ENCODE results near the gene KIF1C.
"Not testable (repeated sequence)": the region's sequence is repeated elsewhere in the genome, so short reads cannot be mapped to it uniquely, and the experiment has no call there.

The KIF1C gene

DNA sequence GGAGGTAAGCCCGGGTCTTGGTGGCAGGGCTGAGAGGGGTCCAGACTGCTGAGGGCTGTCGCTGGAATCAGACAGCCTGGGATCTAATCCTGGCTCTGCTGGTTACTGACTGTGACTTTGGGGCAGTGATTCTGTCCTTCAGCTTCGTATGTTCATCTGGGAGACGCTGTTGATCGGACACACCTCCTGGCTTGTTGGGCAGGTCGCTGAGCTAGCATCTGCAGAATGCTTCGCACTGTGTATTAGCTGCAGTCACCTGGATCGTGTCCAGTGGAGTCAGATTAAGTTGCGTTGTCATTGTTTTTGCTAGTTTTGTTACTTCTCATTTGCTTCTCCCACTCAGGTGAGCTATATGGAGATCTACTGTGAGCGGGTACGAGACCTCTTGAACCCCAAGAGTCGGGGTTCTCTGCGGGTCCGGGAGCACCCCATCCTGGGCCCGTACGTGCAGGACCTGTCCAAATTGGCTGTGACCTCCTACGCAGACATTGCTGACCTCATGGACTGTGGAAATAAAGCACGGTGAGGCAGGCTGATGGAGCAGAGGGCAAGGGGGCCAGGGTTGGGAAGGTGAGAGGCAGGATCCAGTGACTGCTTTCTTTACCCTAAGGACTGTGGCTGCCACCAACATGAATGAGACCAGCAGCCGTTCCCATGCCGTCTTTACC lies 4.5 kb downstream of the KIF1C start:
- no peak for DNase-seq

DNA sequence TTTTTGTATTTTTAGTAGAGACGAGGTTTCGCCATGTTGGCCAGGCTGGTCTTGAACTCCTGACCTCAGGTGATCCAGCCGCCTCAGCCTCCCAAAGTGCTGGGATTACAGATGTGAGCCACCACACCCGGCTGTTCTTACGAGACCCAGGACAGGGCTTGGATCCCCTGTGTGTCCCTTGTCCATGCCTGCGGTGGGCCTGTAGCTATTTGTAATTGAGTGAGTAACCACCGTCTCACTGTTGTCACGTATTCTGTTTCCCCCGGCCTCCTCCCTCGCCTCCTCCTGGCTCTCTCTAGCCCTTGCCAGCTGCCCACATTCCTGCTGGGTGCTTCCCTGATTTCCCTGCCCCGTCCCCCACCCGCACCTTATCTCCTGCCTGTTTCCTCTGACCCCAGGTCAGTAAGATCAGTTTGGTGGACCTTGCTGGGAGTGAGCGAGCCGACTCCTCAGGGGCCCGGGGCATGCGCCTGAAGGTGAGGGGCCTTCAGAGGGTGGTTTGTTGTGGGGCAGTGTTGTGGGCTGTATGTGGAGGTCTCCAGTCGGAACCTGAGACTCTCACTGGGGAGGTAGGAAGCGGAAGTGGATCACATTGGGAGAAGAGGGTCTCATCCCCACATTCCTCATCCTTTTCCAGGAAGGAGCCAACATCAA lies 5.6 kb downstream of the KIF1C start:
- no peak for DNase-seq

DNA sequence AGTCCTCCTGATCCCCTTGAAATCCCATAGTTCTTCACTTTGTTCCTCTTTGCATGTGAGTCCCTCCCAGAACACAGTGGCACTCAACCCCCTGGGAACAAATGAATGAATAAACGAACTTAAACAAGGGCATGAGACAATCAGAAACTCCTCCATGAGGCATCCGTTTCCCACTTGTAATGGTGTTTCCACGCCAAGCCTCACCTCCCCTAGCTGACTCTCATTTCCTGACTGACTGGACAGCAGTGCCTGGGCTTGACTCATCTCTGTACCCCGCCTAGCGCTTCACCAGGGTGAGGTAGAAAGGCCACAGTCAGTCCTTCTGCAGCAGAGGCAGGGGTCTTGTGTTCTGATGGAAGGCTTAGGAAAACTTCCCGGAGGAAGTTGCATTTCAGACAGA lies 14.2 kb downstream of the KIF1C start:
- no peak for DNase-seq

DNA sequence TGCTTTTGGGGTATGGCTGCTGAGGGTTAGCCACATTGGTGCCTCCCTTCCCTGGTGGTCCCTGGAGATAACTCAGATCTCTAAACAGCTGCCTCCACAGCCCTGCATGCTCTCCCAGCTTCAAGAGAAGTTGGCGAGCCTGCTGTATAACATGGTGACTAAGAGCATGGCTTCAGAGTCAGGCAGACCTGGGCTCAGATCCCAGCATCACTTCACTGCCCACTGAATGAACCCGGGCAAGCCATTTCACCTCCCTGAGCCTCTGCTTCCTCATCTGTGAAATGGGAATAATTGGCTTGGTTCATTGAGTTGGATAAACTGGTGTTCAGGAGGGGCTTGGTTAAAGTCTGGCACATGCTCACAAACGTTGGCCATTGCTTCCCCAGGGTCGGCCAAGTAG lies 16.6 kb downstream of the KIF1C start:
- no peak for DNase-seq

DNA sequence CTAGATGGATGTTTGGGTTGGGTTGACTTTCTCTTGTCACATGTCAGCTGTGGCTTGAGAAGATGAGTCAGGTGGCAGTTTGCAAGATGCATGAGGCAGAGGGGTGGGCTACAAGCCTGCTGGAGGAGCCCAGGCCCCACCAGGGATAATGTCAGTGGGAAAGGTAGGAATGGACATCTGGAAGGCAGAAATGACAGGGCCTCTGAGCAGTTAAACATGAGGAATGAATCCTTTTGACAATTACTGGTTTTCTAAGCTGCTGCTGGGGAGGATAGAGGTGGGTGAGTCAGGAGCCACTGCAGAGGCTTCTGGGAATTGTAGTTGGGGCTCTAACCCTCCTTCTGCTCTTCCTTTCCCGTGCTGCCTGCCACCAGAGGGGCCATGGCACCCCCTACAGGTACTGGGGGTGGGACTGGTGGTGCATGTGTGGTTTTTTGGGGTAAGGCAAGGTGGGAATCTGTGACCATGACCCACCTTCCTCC lies 21.8 kb downstream of the KIF1C start:
- no peak for DNase-seq

DNA sequence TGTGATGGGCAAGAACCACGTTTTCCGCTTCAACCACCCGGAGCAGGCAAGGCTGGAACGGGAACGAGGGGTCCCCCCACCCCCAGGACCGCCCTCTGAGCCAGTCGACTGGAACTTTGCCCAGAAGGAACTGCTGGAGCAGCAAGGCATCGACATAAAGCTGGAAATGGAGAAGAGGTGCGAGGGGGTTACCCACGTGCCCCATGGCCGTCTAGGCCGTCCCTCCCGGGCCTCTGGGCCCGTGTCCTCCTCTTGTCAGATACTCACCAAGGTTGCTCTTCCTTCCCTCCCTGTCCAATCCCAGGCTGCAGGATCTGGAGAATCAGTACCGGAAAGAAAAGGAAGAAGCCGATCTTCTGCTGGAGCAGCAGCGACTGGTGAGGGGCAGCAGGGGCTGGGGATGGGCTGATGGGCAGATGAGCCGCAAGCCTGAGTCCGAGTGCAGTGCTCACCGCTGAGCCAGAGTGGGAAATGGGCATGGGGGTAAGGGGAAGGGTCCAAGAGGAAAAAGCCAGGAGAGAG lies 22.8 kb downstream of the KIF1C start:
- no peak for DNase-seq

DNA sequence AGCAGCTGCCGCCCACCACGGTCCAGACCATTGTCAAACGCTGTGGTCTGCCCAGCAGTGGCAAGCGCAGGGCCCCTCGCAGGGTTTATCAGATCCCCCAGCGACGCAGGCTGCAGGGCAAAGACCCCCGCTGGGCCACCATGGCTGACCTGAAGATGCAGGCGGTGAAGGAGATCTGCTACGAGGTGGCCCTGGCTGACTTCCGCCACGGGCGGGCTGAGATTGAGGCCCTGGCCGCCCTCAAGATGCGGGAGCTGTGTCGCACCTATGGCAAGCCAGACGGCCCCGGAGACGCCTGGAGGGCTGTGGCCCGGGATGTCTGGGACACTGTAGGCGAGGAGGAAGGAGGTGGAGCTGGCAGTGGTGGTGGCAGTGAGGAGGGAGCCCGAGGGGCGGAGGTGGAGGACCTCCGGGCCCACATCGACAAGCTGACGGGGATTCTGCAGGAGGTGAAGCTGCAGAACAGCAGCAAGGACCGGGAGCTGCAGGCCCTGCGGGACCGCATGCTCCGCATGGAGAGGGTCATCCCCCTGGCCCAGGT lies 24.5 kb downstream of the KIF1C start:
- DNase-seq = no peak

DNA sequence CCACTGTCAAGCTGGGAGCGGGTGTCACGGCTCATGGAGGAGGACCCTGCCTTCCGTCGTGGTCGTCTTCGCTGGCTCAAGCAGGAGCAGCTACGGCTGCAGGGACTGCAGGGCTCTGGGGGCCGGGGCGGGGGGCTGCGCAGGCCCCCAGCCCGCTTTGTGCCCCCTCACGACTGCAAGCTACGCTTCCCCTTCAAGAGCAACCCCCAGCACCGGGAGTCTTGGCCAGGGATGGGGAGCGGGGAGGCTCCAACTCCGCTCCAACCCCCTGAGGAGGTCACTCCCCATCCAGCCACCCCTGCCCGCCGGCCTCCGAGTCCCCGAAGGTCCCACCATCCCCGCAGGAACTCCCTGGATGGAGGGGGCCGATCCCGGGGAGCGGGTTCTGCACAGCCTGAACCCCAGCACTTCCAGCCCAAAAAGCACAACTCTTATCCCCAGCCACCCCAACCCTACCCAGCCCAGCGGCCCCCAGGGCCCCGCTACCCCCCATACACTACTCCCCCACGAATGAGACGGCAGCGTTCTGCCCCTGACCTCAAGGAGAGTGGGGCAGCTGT lies 25.9 kb downstream of the KIF1C start:
- no peak for DNase-seq

DNA sequence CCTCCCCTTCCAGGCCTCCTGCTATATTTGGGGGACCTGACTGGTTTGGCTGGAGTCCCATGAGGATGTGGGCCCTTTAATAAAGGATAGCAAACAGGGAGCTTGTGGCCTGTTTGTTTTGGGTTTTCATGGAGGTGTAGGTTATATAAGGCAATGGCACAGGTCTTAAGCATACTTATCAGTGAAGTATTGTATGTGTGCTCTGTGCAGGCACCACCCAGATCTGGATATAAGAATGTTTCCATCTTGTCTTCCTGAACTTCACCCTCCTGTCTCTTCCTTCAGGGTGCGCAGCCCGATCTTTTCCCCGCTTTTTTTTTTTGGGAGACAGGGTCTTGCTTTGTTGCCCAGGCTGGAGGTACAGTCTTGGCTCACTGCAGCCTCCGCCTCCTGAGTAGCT lies 26.9 kb downstream of the KIF1C start:
- no peak for DNase-seq

DNA sequence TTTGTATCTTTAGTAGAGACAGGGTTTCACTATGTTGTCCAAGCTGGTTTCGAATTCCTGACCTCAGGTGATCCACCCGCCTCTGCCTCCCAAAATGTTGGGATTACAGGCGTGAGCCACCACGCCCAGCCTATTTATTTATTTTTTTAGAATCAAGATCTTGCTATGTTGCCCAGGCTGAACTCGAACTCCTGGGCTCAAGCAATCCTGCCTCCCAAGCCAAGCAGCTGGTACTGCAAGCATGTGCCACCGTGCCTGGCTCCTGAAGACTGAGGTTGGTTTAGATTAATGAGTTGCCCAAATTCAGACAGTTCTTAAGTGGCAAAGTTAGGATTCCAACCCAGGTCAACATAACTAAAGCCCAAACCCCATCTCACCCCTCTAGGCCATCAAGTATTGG lies 29.5 kb downstream of the KIF1C start:
- no peak for DNase-seq

DNA sequence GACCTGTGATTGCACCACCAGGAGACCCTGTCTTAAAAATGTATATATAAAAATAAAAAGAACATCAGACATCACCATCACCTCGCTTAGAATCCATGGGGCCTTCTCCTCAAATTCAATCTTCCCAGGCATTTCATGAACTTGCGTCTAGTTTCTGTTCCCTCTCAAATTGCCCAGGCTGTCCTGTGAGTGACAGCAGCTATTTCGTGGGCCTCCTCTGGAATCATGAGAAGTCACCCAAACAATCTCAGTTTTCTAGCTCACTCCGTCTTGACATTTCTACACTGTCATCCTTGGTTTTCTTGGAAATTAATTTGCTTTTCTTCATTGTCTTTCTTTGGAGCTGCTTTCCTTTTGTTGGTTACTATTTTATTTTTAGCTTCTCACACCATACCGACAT lies 30.2 kb downstream of the KIF1C start:
- no peak for DNase-seq

DNA sequence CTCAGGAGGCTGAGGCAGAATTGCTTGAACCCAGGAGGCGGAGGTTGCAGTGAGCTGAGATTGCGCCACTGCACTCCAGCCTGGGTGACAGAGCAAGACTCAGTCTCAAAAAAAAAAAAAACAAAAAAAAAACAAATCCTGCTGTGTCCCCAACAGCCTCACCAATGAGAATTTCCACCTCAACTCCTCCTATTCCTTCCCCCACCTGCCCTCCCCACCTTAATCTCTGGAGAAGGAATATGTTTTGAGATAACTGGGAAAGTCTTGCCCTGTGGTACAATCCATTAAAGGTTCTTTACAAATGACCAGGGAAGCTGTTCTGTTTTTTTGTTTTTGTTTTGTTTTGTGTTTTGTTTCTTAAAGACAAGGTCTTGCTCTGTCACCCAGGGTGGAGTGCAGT lies 32.4 kb downstream of the KIF1C start:
- DNase-seq = not testable (repeated sequence)

DNA sequence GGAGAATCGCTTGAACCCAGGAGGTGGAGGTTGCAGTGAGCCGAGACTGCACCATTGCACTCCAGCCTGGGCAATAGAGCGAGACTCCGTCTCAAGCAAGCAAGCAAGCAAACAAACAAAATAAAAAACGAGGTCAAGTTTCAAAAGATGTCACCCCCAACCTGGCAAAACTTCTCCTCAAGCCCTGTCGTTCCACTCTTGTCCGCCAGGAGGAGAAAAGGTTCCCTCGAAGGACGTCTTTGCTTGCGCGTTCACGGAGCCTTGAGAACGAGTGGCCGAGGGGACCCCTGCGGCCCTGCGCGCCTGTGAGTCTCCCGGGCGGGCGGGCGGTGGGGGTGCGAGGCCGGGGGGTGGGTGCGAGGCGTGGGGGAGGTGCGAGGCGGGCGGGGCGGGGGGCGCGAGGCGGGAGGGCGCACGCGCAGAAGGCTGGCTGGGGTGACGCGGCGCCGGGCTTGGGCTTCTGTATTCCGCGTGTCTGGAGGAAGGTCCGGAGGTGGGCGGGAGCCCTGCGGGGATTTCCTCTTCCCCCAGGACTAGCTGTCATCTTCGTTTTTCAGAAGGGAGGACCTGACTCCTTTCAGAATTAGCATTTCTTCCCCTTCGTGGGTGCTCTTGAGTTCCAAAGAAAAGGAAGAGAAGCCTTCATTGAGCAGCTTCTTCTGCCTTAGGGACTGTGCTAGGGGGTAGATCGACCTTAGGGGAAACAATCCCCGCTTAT lies 33.8 kb downstream of the KIF1C start:
- peak; percentile 28 to 44 for DNase-seq

DNA sequence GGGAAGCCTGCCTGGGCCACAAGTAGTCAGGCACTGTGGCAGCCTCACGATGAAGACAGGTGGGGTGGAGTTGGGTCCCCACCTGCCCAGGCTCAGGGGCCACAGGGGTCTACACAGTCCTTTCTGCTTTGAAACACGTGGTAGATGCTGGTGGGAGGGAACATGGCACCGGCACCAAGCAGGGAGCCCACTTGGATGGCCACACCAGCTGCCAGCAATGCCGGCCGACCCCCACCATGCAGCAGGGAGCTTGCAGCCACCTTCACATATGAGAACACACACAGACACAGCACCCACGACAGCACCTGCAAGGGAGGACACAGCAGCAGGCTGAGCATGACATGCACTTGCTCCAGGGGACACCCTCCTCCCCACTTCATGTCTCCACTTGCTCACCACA lies 35.1 kb downstream of the KIF1C start:
- no peak for DNase-seq

DNA sequence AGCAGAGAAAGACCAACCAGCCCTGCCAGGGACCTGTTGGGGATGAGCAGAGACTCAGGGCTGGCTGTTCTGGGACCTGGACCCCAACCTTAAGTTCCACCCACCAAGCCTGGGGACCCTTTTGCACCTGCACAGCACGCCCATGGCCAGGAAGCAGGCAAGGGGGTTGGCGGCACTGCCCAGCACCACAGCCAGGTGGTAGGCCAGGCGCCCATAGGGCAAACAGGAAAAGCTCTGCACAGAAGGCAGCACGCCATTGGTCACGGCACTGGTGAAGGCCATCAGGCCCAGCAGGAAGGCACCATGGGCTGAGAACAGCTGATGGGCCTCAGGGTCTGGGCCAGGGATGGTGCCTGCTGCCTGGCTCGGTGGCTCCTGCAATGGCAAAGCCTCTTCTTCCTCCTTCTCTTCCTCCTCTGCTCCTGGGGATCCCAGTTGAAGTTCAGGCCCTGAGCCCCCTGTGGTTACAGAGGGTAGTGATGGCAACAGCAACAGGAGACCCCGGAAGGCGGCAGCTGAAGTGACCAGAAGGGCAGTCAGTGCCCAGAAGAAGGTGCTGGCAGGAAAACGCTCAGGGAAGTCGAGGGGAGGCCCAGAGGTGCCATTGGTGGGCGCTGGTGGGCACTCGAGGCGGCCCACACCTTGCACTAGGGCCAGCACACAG lies 35.7 kb downstream of the KIF1C start:
- DNase-seq = no peak

DNA sequence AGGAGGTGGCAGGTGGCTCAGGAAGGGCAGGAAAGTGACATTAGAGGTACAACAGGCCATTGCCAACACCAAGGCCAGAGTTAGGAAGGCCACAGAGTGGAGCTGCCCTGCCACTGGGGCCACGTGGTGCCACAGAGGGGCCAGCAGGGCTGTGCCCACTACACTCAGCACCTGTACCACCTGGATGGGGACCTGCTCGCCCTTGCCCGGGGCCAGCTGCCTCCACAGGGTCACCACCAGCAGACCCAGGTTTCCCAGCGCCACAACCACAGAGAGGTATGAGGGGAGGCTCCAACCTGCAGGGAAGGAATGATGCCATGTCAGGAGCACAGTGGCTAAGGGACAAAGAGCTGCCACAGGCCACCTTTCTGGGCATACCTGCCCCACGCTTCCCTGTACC lies 36.3 kb downstream of the KIF1C start:
- DNase-seq = no peak

DNA sequence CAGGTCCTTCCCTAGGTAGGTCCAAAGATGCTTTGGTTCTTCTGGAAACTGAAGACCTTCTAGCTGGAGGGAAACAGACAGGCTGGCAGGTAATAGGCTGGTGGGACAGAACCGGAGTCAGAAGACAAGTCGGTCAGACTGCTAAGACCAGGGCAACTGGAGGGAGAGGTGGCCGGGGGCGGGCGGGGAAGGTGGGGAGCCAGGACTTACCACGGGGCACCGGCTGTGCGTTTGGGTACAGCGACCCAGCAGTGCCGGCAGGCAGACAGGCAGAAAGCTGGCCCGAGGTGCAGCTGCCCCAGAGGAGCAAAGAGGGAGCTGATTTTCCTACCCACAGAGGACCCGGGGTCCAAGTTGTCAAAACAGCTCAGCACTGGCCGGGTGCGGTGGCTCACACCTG lies 36.9 kb downstream of the KIF1C start:
- DNase-seq = no peak

DNA sequence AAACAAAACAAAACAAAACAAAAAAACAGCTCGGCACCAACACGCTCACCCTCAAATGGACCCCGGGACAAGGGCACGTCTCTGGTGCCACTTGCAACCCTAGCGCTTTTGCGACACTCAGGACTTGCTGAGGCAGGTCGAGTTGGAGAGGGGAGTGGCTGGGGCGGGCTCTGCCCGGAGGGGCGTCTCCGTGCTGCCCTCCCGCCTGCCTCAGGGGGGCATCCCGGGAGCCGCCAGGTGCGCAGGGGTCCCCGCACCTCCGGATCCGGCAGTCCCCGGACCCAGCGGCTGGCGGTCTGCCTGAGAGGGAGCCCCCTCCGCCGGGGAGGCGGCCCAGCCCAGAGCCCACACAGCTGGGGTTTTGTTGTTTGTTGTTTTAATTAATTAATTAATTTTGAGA lies 37.6 kb downstream of the KIF1C start, which contains the start of gene SLC52A1:
Gene SLC52A1 (minus strand): TSS at position 112 of the 400 bp plus-strand sequence. CDS start 820 bp downstream, outside the sequence.
- no peak for DNase-seq

DNA sequence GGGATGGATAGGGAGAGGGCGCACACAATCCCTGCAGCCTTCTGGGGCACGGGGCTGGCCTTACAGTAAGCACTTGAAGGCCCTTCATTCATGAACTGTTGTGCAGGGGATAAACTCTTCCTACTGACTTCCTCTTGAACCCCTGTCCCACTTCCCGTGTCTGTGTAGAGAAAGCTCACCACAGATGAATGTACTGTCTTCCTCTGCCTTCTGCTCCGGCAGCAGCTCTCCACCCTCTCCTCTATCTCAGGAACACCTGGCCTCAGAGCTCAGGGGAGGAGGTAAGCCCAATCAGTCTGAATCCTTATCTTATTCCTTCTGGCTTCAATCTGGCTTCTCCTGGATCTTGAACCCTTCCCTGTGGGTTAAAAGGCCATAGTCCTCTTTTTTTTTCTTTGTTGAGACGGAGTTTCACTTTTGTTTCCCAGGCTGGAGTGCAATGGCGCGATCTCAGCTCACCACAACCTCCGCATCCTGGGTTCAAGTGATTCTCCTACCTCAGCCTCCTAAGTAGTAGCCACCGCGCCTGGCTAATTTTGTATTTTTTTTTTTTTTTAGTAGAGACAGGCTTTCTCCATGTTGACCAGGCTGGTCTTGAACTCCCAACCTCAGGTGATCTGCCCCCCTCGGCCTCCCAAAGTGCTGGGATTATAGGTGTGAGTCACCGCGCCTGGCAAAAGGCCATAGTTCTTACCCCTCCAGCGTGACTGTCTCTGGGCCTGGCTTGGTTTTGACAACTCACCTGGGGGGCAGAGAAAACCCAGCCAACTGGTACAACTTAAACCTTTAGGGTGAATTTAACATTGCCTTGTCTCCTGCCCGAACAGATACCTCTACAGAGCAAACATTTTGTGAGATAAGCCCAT lies 44.6 kb downstream of the KIF1C start:
- DNase-seq = no peak

DNA sequence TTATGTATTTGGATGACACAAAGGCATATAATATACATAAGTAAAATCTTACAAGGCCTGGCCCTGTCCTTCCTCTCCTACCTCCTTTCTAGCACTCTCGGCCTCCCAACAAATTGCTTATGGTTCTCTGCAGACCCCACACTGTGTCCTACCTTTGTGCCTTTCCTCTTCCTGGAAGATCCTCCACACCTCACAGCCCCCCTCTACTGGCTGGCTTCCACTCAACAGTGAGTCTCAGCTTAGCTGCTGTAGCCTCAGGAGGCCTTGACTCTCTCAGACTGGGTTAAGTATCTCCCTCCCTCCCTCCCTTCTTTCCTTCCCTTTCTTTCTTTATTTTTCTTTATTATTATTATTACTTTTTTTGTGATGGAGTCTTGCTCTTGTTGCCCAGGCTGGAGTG lies 45.8 kb downstream of the KIF1C start:
- DNase-seq = no peak

DNA sequence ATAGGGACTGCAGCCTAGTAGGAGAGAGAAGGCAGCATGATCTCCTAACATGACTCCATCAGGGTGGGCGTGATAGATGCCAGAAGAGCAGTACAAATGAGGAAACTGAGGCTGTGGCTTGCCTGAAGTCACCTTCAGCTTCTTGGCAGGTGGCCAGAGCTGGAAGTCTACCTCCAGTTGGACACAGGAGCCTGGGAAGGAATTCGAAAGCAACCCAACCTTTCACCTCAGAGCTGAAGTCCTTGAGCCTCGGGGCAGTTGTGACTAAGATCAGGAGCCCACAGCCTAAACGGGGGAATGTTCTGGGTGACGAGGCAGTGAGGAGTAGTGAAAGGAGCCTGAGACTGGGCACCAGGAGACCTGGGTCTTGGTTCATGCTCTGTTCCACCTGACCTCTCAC lies 46.9 kb downstream of the KIF1C start:
- DNase-seq = no peak

DNA sequence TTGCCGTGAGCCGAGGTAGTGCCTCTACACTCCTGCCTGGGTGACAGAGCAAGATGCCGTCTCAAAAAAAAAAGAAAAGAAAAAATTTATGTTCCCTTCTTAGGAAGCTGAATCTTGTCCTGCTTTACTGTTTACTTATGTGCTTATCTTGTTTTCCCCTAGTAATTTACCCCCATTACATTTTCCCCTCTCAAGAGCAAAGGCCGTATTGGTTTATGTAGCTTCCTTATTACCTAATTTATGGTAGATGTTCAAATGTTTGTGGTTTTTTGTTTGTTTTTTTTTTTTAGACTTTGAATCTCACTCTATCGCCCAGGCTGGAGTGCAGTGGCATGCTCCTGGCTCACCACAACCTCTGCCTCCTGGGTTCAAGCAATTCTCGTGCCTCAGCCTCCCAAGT lies 47.7 kb downstream of the KIF1C start:
- no peak for DNase-seq
